Liver (tissue), 9 donors: ENCODE data around the gene PATZ1. TPM values are rescaled to one million over a fixed set of nuclear protein-coding genes. Genes with fewer than 3 reads are reported as not detected.

Experiments
- DNase-seq: peaks from one replicate; pipeline ENCODE4 v3.0.0-alpha.2; 2017; ENCODE audit warnings: low spot score
- H3K27ac ChIP-seq, 2 donors: one replicate each; pipeline ENCODE4 v1.7.0; 2013; ENCODE audit warnings: inconsistent platforms in 2 of 2, low read length in 2 of 2, control low read depth in 1 of 2, low read depth in 1 of 2, mild to moderate bottlenecking in 1 of 2
- H3K27me3 ChIP-seq, 4 donors: one replicate each; pipeline versions ENCODE4 v1.6.1 to v1.7.0; 2013; ENCODE audit warnings: low read length in 3 of 4, inconsistent platforms in 1 of 4, mild to moderate bottlenecking in 1 of 4, moderate library complexity in 1 of 4; ENCODE audit not compliant: control insufficient read depth in 4 of 4, insufficient read depth in 4 of 4
- H3K36me3 ChIP-seq, 4 donors: one replicate each; pipeline versions ENCODE4 v1.6.1 to v1.7.0; 2013; ENCODE audit warnings: low read length in 3 of 4, mild to moderate bottlenecking in 3 of 4, low read depth in 1 of 4, moderate library complexity in 1 of 4; ENCODE audit not compliant: control insufficient read depth in 4 of 4, insufficient read depth in 3 of 4
- H3K4me1 ChIP-seq, 4 donors: one replicate each; pipeline versions ENCODE4 v1.6.1 to v1.7.0; 2013; ENCODE audit warnings: low read length in 3 of 4, mild to moderate bottlenecking in 3 of 4, moderate library complexity in 1 of 4; ENCODE audit not compliant: control insufficient read depth in 4 of 4, insufficient read depth in 4 of 4
- H3K4me3 ChIP-seq, 3 donors: one replicate each; pipeline versions ENCODE4 v1.6.1 to v1.7.0; 2013; ENCODE audit warnings: low read length in 3 of 3, control low read depth in 1 of 3, low read depth in 1 of 3, mild to moderate bottlenecking in 1 of 3
- H3K9ac ChIP-seq, 2 donors: one replicate each; pipeline ENCODE4 v1.7.0; 2013; ENCODE audit warnings: low read length in 2 of 2, mild to moderate bottlenecking in 2 of 2, moderate library complexity in 2 of 2, control low read depth in 1 of 2, low read depth in 1 of 2
- H3K9me3 ChIP-seq, 4 donors: one replicate each; pipeline versions ENCODE4 v1.6.1 to v1.7.0; 2013; ENCODE audit warnings: low read length in 3 of 4; ENCODE audit not compliant: control insufficient read depth in 4 of 4
- ATF3 ChIP-seq: IDR thresholded peaks from 2 replicates; pipeline ENCODE4 v1.6.1; 2016; ENCODE audit warnings: antibody characterized with exemption
- CTCF ChIP-seq: fragments of 150-350 bp; IDR thresholded peaks from 2 replicates; pipeline ENCODE4 v1.5.1; 2017; ENCODE audit warnings: improper control_type of control experiment, low read depth, low read length; ENCODE audit not compliant: missing input control
- EGR1 ChIP-seq, 2 donors: IDR thresholded peaks; 2 replicates each; pipeline ENCODE4 v1.6.1; 2016 to 2018; ENCODE audit warnings: antibody characterized with exemption in 2 of 2, low read depth in 2 of 2
- FOXA1 ChIP-seq: IDR thresholded peaks from 2 replicates; pipeline ENCODE4 v1.6.1; 2016; ENCODE audit warnings: antibody characterized with exemption
- FOXA2 ChIP-seq: IDR thresholded peaks from 2 replicates; pipeline ENCODE4 v1.6.1; 2016; ENCODE audit warnings: antibody characterized with exemption
- GABPA ChIP-seq, 2 donors: IDR thresholded peaks in 1 of 2; conservative IDR thresholded peaks in 1 of 2; 2 replicates each; pipeline ENCODE4 v1.6.1; 2016; ENCODE audit warnings: antibody characterized with exemption in 2 of 2, mild to moderate bottlenecking in 1 of 2, moderate library complexity in 1 of 2
- HNF4A ChIP-seq, 2 donors: conservative IDR thresholded peaks; 2 replicates each; pipeline ENCODE4 v1.6.1; 2016; ENCODE audit warnings: antibody characterized with exemption in 2 of 2, mild to moderate bottlenecking in 2 of 2
- HNF4G ChIP-seq: IDR thresholded peaks from 2 replicates; pipeline ENCODE4 v1.6.1; 2016; ENCODE audit warnings: antibody characterized with exemption
- JUND ChIP-seq, 2 donors: IDR thresholded peaks; 2 replicates each; pipeline ENCODE4 v1.6.1; 2016; ENCODE audit warnings: antibody characterized with exemption in 2 of 2
- MAX ChIP-seq: IDR thresholded peaks from 2 replicates; pipeline ENCODE4 v1.6.1; 2016; ENCODE audit warnings: antibody characterized with exemption
- NR2F2 ChIP-seq: IDR thresholded peaks from 2 replicates; pipeline ENCODE4 v1.6.1; 2016; ENCODE audit warnings: antibody characterized with exemption
- RAD21 ChIP-seq, 2 donors: IDR thresholded peaks; 2 replicates each; pipeline ENCODE4 v1.6.1; 2016; ENCODE audit warnings: antibody characterized with exemption in 2 of 2, mild to moderate bottlenecking in 2 of 2
- REST ChIP-seq: IDR thresholded peaks from 2 replicates; pipeline ENCODE4 v1.6.1; 2016; ENCODE audit warnings: antibody characterized with exemption, mild to moderate bottlenecking
- RXRA ChIP-seq, 2 donors: IDR thresholded peaks; 2 replicates each; pipeline ENCODE4 v1.6.1; 2017 to 2018; ENCODE audit warnings: antibody characterized with exemption in 2 of 2, mild to moderate bottlenecking in 1 of 2
- SP1 ChIP-seq: IDR thresholded peaks from 2 replicates; pipeline ENCODE4 v1.6.1; 2018; ENCODE audit warnings: antibody characterized with exemption, mild to moderate bottlenecking
- TAF1 ChIP-seq: conservative IDR thresholded peaks from 2 replicates; pipeline ENCODE4 v1.6.1; 2016; ENCODE audit warnings: antibody characterized with exemption, mild to moderate bottlenecking
- YY1 ChIP-seq: IDR thresholded peaks from 2 replicates; pipeline ENCODE4 v1.6.1; 2016; ENCODE audit warnings: antibody characterized with exemption, mild to moderate bottlenecking
- ZBTB33 ChIP-seq: IDR thresholded peaks from 2 replicates; pipeline ENCODE4 v1.6.1; 2016; ENCODE audit warnings: antibody characterized with exemption
- WGBS: extraction: QIAGEN DNeasy Blood & Tissue Kit; methylation state at CpG from one replicate; pipeline ENCODE4 v1.1.7; 2013; 5-methylcytosine and 5-hydroxymethylcytosine counted together
- polyA plus RNA-seq, 2 donors: library from polyadenylated mRNA; stranded (reverse) in 1 of 2; unstranded in 1 of 2; fragments of 200-250 nt in 1 of 2; fragments of >200 nt in 1 of 2; fragmentation: Nextera tagmentation in 1 of 2; extraction: Ambion mirVana in 1 of 2; gene quantifications; one replicate each; pipeline versions ENCODE4 v1.2.1 to v1.2.3, GENCODE V29; 2013 to 2015
- total RNA-seq, 2 donors: library from RNA; depleted of rRNA; stranded (reverse); fragments of >200 nt; gene quantifications; one replicate each; pipeline ENCODE4 v1.2.3, GENCODE V29; 2014
- donor health status: healthy.
- donor health status: healthy.
- donor health status: healthy.
- donor health status: healthy.
- donor health status: healthy.

Gene PATZ1
- total and polyA plus RNA-seq, 4 donors = 3.8 to 13.5 (median 10.1) TPM

GRCh38 chr22:31328544-31328960 lies 17.6 kb downstream of the PATZ1 start:
- H3K4me3 ChIP-seq = no peak overlapping the region
- no peak overlapping the region for H3K27ac ChIP-seq
- TF ChIP-seq REST (no peak), RXRA (IDR thresholded peaks at IDR 0.05) (no peak), CTCF (no peak)
- no peak overlapping the region for H3K9ac ChIP-seq
- H3K9me3 ChIP-seq = no peaks in the 10 kb centered on the region
- H3K36me3 ChIP-seq = peaks cover 8 to 71% (median 39%) of the 10 kb centered on the region in 4 donors
- H3K27me3 ChIP-seq = no peaks in the 10 kb centered on the region
- 96% methylated on average over 13 of the region's 13 CpGs for WGBS
- no peak for DNase-seq
- H3K4me1 ChIP-seq = peaks cover 0 to 3% (median 1%) of the 10 kb centered on the region in 4 donors

GRCh38 chr22:31327806-31328543 lies 18.2 kb downstream of the PATZ1 start:
- no peaks in the 10 kb centered on the region for H3K9me3 ChIP-seq
- no peak overlapping the region for H3K27ac ChIP-seq
- no peak for TF ChIP-seq FOXA2
- no peak for TF ChIP-seq JUND (IDR thresholded peaks at IDR 0.05)
- no peak for TF ChIP-seq HNF4G
- no peak for TF ChIP-seq MAX
- no peak for TF ChIP-seq GABPA (IDR thresholded peaks at IDR 0.05 in 1 of 2, conservative IDR thresholded peaks at IDR 0.05 in 1 of 2)
- no peak for TF ChIP-seq FOXA1
- no peak for TF ChIP-seq YY1
- TF ChIP-seq REST = no peak
- TF ChIP-seq RAD21 (IDR thresholded peaks at IDR 0.05) = no peak
- TF ChIP-seq EGR1 (IDR thresholded peaks at IDR 0.05; ENCODE audit: low read depth in 2 of 2) = no peak
- TF ChIP-seq SP1 = no peak
- no peak for TF ChIP-seq ATF3
- no peak for TF ChIP-seq CTCF
- no peak for TF ChIP-seq NR2F2
- no peak for TF ChIP-seq HNF4A (conservative IDR thresholded peaks at IDR 0.05)
- TF ChIP-seq ZBTB33 = no peak
- no peak for TF ChIP-seq RXRA (IDR thresholded peaks at IDR 0.05)
- TF ChIP-seq TAF1 = no peak
- H3K4me3 ChIP-seq = no peak overlapping the region
- H3K9ac ChIP-seq = no peak overlapping the region
- H3K4me1 ChIP-seq = peaks cover 0 to 3% (median 1%) of the 10 kb centered on the region in 4 donors
- 90% methylated on average over 9 of the region's 9 CpGs for WGBS
- H3K27me3 ChIP-seq = no peaks in the 10 kb centered on the region
- no peak for DNase-seq
- peaks cover 8 to 66% (median 37%) of the 10 kb centered on the region in 4 donors for H3K36me3 ChIP-seq
